Measurements from ENCODE around the gene CENPF.
A peak's percentile ranks its signal among the peaks of the same experiment; 100 is the strongest.
"Not testable (repeated sequence)": the region's sequence is repeated elsewhere in the genome, so short reads cannot be mapped to it uniquely, and the experiment has no call there.

The CENPF gene

GRCh38 chr1:214662223-214662785 is 59.3 kb downstream of the CENPF start:
- DNase-seq (ENCODE audit: low spot score), result no peak

- DNase-seq (ENCODE audit: low spot score), result no peak
Observed at GRCh38 chr1:214664651-214665433, 61.8 kb downstream of the CENPF start.

DNA sequence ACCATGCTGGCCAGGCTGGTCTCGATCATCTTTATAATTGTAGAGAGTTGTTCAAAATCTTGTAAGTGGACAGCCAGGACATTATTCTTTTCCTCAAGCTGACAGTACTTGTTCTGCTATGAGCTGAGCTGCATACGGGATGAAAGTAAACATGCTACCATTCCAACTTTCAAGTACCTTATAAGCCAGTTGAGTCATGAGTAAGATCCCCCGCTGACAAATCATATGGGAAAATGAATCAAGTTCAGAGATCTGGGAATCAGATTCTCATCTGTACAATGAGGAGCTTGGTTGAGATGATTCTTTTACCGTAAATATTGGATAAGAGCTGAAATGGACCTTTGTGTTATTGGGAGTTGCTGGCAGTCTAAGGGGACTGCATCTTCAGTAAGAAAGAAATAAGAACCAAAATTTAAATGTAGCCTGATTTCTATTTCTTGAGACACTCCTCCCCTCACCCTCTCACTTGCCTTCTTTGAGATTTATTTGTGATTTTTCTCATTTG is 62.7 kb downstream of the CENPF start:
- DNase-seq (ENCODE audit: low spot score), result no peak

DNA sequence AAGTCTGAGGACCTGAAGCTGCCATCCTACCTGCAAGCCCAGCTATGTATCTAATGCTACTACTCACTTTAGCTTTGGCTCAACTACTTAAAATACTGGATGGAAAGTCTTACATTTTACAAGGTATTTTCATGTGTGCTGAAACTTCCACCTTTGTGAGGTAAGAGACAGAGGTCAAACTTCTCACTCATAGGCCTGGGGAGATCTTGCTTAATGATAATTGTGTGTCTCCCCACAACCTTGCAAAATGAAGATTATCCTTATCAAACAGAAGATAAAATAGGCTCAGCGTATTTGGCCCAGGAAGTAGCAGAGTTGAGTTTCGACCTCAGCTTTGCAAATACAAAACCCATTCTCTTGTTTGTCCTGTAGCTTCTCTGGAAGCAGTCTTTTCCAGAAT is 63.7 kb downstream of the CENPF start:
- DNase-seq (ENCODE audit: low spot score), result no peak

GRCh38 chr1:214670098-214670497 is 67.1 kb downstream of the CENPF start:
- DNase-seq (ENCODE audit: low spot score), result no peak

DNA sequence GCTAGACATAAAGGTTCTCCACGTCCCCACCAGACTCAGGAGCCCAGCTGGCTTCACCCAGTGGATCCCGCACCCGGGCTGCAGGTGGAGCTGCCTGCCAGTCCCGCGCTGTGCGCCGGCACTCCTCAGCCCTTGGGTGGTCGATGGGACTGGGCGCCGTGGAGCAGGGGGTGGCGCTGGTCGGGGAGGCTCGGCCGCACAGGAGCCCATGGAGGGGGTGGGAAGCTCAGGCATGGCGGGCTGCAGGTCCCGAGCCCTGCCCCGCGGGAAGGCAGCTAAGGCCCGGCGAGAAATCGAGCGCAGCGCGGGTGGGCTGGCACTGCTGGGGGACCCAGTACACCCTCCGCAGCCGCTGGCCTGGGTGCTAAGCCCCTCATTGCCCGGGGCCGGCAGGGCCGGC is 70.0 kb downstream of the CENPF start:
- DNase-seq (ENCODE audit: low spot score), result not testable (repeated sequence)

GRCh38 chr1:214673576-214673975 is 70.6 kb downstream of the CENPF start:
- DNase-seq (ENCODE audit: low spot score), result no peak

DNA sequence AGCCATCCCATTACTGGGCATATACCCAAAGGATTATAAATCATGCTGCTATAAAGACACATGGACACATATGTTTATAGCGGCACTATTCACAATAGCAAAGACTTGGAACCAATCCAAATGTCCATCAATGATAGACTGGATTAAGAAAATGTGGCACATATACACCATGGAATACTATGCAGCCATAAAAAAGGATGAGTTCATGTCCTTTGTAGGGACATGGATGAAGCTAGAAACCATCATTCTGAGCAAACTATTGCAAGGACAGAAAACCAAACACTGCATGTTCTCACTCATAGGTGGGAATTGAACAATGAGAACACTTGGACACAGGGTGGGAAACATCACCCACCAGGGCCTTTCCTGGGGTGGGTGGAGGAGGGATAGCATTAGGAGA is 72.5 kb downstream of the CENPF start:
- DNase-seq (ENCODE audit: low spot score), result not testable (repeated sequence)

- no peak for DNase-seq (ENCODE audit: low spot score)
Observed at GRCh38 chr1:214676747-214677146, 73.8 kb downstream of the CENPF start.

DNA sequence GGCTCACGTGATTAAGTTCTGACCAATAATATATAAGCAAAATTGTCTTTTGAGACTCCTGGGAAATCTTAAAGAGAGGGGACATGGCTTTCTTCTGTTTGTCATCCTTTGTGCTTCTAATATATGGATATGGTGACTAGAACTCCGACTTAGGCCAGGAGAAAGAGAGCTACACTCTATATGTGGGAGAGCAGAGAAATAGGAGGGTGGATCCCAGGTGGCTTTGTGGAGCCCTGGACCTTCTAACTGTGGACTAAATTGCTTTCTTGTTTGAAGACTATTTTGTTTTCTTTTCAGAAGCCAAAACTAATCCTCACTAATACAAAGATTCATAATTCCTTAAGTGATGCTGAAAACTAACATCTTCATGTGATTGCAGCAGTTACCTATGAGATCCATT is 75.0 kb downstream of the CENPF start:
- no peak for DNase-seq (ENCODE audit: low spot score)

DNA sequence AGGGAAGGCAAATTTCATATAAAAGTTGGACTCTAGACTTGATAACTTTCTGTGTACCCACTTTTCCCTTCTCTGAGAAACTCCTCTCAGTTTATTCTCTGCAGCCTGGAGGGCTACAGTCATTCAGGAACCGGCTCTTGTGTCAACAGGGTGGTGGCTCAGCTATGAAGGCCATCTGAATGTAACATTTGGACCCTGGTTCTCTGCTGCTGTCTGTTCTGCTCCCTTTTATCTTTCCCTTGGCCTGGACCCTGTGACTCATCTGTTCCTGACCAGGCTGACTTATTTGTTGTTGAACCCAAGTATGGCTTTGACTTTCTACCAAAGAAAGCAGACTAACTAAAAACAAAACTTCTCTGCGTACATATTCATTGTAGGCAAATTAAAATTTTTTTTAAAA is 75.4 kb downstream of the CENPF start:
- peak; percentile 2 for DNase-seq (ENCODE audit: low spot score)

- DNase-seq (ENCODE audit: low spot score), result no peak
Observed at GRCh38 chr1:214683621-214684020, 80.6 kb downstream of the CENPF start.

- no peak for DNase-seq (ENCODE audit: low spot score)
Observed at GRCh38 chr1:214685906-214686305, 82.9 kb downstream of the CENPF start.

GRCh38 chr1:214686497-214686896 is 83.5 kb downstream of the CENPF start:
- DNase-seq (ENCODE audit: low spot score), result no peak

GRCh38 chr1:214688891-214689290 is 85.9 kb downstream of the CENPF start:
- DNase-seq (ENCODE audit: low spot score), result no peak

DNA sequence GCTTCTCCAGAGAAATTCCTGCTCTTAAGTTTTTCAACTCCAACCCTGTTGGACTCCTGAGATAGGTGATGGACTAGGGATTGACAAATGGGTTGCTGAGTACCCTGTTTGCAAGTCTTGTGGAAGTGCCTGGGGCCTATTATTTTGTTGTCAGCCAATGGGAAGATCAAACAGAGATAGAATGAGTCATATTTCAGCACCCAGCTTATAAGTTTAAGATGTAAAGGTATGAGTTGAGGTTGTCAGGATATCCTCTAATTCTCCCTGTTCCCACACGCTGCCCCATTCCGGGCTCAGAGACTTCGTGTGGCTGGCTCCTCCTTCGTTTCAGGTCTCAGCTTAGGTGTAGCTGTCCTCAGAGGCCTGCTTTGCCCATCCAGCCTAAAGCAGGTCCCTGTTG is 91.8 kb downstream of the CENPF start:
- no peak for DNase-seq (ENCODE audit: low spot score)

GRCh38 chr1:214698559-214698958 is 95.6 kb downstream of the CENPF start:
- no peak for DNase-seq (ENCODE audit: low spot score)

GRCh38 chr1:214700437-214700836 is 97.4 kb downstream of the CENPF start:
- DNase-seq (ENCODE audit: low spot score), result no peak

DNA sequence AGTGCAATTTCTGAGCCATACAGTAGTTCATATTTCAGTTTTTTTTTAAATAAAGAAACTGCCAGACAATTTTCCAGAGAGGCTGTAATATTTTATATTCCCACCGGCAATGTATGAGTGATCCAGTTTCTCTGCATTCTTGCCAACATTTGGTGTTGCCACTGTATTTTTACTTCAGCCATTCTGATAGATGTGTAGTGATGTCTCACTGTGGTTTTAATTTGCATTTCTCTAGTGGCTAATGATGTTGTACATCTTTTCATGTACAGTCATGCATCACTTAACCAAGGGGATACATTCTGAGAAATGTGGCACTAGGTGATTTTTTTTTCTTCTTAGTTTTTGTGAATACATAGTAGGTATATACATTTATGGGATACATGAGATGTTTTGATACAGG is 99.6 kb downstream of the CENPF start:
- no peak for DNase-seq (ENCODE audit: low spot score)

DNA sequence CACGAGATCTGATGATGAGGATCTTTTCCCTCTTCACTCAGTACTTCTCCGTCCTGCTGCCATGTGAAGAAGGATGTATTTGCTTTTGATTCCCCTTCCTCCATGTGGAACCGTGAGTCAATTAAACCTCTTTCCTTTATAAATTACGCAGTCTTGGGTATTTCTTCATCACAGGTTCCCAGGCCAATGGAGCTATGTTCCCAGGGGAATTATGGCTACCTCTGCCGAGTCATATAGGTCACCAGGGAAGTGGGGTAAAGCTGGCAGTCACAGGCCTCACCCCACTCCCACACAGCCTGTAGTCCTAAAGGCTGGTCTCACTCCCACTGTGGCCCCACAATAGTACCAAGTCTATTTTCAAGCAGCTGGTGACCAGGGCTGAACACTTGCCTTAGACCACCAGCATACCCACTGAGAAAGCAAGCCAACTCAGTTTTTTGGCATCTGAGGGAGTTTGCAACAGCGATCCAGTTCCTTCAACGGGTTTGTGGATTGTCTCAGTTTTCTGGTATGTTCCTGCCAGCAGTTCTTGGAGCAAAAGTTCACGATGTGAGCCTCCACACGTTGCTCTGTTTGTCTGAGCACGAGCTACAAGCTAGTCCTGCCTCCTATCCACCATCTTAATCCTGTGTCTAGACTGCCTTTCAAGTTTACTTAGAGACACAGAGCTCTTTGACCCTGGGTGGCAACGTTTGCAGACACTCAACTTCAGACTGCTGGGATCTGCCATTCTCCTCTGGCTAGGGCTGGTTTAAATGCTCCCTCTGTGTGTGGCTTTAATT is 104.5 kb downstream of the CENPF start:
- DNase-seq (ENCODE audit: low spot score), result no peak

- DNase-seq (ENCODE audit: low spot score), result no peak
Observed at GRCh38 chr1:214708321-214708955, 105.4 kb downstream of the CENPF start.

GRCh38 chr1:214709241-214709640 is 106.2 kb downstream of the CENPF start:
- no peak for DNase-seq (ENCODE audit: low spot score)
